DMS79 (cell line): ENCODE results near the gene TCF4.

ENCODE experiments used
- DNase-seq: peaks from one replicate; lab custom pipeline; 2025; lab: John Stamatoyannopoulos, UW

Gene TCF4

DNA sequence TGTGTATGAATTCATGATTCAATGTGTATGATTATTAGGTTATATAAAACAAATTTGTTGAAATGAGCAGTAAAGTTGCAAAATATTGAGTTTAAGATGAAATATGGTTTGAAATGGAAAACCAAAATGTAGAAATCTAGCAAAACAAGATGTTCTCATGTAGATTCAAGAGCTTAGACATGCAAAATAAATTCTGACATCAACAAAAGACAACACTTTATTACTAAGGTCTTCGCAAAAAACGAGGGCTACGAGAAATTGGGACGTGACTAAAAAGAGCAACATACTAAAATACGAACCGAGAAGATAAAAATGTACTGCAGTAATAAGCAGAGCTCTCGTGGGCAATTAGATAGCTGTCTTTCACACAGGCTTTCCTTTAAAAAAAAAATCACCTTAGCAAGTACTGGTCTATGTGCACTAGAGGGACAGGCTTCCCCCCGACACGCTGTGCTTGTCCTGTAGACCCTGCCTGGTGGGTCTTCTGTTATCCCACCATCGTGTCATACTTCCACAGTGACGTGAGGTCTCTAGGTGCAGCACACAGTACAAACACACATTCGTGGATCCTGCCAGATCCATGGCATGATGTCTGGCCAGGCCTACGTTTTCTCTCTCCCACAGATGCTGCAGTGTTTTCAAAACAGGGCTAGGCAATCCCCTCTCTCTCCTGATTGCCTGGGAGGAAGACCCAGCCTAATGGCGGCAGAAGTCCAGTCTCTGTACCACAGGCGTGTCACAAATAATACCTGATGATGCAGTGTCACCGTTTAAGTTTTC, 240.8 kb downstream of the TCF4 start:
- no peak for DNase-seq

DNA sequence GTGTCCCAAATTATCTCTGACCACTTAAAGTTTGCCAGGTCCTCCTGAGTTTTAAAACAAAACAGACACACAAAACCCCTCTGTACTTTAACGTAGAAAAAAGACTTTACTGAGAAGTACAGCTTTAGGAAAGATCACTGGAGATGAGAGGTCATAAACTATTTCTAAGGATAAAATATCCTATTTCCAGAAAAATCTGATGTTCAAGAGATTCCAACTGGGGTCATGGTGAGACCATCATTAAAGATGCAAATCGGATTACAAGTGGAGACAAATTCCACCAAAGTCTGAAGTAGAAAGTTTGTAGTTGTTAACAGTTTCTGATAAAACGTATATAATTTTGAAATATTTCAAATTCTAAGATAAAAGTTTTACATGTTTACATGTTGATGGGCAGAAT, 241.6 kb downstream of the TCF4 start:
- no peak for DNase-seq

DNA sequence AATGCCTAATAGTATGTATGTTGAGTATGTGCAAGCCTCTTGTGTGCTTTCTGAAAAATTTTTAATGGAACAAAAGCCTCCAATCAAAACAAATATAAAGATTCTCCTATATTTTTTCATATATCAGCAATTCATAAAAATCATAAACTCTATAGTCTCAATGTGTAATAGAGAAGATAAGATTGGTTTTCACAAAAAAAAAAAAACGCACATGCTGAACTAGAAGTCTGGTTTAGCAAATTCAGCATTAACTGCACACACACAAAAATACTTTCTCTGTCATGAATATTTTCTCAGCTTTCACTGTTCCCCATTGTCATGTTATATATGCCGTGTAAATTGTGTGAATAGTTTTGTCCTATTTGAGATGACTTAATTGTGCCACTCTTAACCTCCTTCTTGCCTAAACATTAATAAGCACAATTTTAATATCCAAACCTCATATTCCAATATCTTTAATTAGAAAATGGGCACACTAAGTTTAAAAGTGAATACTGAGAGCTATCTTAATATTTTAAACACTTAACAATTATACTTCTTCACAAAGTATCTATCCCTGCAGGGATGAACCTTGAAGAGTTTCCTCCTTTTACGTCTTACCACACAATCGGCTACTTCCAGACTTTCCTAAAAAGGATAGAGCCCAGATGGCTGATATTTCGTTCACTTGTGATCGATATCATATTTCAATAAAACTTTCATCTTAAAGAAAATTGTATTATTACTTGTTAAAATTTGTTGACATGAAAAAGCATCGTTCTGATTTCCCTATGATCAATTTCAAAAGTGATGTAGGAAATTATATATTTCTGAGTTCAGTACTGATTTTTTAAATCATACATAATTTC, 242.7 kb downstream of the TCF4 start:
- DNase-seq, result no peak

DNA sequence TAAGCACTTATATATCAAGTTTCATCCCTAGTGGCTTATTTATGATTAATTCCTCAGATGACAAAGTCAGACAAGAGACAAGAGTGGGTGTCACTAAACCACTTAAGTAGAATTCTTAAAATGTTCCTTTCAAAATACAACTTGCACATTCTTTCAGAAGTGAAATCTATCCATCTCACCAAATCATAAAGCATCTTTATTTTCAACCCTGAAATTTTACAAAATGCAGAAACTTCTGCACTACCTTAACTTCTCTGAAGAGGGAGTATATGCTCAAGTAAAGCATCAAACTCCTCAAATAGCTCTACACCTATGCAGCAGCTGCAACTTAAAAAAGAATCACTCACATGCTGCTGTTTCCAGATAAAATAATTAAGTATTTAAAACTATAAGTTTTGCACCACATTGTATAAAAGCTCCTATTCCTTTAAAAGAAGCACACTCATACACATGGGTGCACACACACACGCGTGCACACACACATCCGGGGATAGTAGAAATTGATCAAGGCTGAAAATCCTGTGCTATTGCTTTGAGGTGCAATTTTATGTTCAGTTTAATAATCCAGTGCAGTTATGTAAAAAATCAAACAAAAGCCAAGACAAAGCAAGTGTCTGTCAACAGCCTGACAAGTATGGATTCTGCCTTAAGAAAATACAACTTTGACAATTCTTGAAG, 244.5 kb downstream of the TCF4 start:
- no peak for DNase-seq

DNA sequence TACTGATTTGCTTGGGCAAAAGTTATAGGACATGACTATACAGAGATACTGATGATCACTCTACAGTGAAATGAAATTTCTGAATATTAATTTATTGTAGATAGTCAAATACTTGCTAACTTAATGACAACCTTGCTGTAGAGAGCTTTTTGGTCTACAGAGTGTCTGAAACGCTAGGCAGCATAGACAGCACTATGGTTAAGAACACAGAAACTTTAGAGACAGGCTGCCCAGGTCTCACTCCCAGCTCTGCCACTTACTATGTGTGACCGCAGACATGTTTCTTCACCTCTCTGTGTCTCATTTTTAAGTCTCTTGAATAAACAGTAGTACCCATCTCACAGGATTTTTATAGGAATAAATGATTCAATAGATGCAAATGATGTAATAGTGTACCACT, 247.0 kb downstream of the TCF4 start:
- DNase-seq, result no peak

DNA sequence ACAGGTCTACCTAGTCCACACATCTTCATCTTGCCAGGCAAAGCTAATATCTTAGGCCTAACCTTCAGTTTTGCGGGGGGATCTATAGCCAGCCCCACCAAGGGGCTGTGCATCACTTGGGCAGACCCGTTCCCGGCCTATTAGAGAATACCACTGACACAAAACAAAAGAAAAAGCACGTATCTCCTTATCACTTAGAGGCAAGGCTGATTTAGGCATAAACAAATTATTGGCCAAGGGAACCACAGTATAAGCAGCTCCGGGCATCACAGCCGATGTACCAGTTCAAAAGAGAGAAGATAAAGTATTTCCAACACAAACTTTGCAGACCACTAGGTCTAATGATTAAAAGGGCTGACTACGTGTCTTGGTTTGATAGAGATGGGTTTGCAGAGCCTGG, 248.0 kb downstream of the TCF4 start:
- no peak for DNase-seq

DNA sequence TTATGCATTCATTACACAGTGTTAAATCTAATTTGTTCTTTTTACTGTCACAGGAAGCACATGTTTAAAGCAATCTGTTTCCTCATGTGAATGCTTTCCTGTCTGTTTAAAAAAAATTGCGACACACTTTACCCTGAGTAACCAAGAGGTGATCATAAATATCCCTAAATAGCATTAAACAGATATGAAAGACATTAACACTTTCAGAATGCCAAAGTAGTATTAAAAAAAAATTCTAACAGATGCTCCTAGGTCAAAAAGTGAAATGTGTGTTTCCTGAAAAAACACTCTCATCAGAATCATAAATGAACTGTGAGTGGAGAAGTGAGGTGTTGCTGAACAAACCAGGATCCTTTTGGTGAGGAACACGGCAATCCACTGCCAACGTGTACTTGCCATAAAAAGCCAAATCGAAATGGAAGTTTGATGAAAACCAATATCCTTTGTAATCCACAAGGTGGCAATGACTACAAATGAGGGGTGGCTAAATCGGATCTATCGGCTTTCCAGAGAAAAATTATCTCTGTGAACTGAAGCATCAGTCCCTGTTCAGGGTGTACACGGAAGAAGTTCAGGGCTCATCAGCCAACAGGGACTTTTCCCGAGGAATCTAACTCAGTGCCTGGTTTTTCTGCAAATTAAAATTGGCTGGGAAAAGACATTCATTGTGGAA, 248.9 kb downstream of the TCF4 start:
- DNase-seq, result no peak

DNA sequence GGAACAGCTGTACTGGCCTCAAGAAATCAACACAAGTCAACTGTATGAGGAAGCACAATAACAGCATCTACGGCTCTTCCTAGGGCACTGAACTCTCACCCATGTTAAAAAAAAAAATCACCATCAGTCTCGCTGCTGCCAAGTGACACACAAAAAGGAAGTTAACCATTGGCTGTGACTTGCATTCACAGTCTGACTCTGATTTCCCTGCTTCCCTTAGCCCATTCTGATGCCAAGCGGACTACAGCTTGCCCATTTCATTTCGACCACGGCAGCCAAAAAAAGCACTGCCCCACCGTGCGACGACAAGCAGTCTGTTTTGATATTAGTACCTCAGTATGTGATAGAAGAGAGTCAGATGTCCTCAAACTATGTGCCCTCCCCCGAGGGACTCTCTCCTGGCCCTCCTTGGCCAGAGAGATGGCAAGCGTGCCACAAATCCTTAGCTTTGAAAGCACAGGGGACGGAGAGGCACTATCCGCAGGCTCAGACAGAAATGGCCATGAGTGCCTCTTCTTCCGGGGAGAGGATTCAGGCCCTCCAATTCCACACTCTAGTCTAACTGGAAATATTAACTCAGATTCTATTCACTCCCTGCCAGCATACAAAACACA, 250.0 kb downstream of the TCF4 start:
- no peak for DNase-seq

DNA sequence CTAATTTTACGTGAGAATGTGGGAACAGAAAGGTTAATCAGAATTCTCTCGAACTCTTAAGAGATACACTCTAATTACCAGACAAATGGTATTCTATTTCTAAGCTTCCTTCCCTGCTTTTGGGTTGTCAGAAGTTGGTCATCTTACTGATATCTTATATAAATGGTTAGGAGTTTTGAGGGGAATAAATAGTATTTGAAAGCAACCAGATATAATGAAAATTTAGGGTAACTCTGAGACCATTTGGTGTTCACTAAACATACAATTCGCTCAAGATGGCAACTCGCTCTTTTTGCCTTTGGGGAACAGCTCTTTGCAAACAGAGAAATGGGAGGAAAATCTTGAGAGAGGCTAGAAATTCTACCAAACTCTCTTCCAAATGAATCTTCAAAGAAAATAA, 250.9 kb downstream of the TCF4 start:
- DNase-seq, result no peak

DNA sequence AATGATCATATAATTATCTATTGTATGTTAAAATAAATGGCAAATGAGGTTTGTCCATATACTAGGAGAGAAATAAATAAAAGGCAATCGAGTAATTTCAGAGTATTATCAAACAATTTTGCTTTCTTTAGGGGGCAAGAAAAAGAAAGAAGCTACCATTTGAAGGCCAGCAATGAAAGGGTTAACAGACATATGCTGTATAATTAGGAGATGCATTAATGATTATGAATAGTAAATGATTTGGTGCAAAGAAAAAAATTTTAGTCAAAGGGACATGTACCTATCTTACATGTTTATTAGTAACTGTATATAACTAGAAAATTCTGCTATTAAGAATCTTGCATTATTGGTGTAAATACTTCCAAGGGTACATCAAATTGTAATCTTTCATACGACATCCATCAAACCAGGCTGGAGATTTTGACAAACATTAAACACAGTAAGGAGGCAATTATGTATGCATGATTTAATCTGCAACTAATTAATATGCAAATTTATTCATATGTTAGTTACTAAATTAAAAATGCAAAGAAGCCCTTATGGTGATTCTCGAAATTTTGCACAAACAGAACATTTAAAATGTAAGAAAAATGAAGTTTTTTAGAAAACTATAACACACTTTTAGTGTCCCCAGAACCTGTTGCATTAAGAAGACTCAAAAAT, 251.4 kb downstream of the TCF4 start:
- no peak for DNase-seq

DNA sequence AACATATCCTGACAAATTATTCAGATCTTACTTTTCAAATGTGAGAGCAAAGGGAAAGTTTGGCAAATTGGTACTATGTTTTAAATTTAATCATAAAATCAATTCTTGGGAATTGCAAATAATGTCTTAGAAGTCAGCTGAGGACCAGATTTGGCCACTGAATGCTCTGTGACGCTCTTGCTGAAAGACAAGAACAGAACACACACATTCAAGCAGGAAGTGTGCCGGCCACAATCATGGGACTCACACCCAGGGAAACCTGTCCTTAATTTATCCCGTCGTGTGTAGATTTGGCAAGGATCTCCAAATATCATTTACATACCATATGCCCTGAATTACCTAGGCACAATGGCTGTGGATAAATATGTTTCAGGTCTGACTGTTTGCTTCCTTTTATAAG, 253.1 kb downstream of the TCF4 start:
- no peak for DNase-seq

DNA sequence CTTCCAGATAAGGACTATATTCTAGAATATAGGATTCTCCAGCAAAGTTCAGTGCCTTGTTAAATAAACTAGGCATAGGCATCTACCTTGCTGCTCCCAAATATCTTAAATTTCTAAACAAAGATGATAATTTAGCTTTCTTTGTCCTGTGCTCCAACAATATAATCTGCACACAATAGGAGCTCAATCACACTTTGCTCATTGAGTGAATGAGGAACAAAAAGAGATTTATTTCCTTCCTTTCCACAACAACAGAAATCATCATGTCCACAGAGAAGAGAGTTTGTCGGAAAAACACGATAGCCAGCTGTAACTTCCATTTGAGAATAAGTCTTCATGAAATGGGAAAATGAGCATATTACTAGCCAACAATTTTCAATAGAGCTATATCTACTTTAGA, 256.7 kb downstream of the TCF4 start:
- no peak for DNase-seq

DNA sequence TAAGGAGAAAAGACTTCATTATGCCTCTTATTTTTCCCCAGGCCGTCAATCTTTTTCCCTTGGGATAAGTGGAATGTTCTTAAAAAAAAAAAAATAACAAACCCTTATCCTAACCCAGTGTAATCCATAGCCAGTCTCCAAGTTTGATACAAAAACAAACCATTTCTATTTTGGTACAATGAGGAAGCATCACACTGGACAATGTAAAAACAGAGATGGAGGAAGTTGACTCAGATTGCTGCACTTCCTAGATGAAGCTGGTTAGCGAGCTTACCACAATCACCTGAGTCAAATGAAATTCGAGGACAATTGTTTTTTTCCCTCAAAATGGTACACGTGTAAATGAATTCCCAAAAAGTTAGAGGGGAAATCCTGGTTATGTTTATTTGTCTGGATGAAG, 259.7 kb downstream of the TCF4 start:
- no peak for DNase-seq

DNA sequence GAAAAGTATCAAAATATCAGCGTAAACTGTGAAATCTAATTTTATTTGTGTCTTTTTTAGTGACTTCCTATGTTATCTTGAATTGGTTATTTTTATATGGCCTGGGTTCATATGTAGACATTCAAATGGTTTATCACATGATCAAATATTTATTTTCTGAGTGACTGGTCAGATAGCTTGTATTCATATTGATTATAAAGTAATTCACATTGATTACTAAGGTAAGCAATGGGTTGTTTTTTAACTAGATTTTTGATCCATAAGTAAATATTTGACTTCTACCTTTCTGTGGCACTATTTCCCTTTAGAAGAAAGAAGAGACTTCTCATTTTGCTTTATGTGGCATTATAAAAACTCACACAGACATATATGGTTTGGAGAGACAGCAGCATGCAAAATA, 260.5 kb downstream of the TCF4 start:
- no peak for DNase-seq

DNA sequence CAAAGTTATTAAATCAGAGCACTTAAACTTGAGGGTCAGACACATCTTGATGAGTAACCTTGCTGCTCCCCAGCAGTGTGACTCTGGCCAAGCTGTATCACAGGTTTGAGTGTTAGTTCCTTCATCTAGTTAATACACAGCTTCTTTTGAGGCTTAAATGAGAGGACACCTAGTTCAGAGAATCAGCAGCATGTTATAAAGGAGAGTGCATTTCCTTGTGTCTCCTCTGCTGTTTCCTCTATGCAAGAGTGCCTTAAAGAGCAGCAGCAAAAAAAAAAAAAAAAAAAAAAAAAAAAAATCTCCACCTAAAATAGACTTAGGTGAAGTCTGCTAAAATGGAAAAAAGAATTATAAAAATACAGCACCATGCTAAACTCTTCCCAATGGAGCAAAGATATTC, 261.9 kb downstream of the TCF4 start:
- DNase-seq, result no peak

DNA sequence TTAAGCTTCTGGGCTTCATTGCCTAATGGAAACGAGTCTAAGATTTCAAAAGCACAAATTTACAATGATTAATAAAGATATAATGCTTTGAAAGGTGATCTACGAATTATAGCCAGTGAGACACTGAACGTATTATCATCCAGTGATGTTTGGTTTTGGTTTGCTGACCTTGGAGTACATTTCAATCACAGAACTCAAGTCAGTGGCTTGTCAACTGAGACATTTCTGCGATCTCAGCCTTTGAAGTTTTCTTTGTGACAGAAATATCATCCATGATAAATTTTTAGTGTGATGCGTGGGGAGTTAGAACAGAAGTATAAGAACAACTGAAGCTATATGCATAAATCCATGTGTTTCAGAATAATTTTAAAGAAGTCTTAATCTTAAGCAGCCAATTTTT, 263.8 kb downstream of the TCF4 start:
- DNase-seq, result no peak

DNA sequence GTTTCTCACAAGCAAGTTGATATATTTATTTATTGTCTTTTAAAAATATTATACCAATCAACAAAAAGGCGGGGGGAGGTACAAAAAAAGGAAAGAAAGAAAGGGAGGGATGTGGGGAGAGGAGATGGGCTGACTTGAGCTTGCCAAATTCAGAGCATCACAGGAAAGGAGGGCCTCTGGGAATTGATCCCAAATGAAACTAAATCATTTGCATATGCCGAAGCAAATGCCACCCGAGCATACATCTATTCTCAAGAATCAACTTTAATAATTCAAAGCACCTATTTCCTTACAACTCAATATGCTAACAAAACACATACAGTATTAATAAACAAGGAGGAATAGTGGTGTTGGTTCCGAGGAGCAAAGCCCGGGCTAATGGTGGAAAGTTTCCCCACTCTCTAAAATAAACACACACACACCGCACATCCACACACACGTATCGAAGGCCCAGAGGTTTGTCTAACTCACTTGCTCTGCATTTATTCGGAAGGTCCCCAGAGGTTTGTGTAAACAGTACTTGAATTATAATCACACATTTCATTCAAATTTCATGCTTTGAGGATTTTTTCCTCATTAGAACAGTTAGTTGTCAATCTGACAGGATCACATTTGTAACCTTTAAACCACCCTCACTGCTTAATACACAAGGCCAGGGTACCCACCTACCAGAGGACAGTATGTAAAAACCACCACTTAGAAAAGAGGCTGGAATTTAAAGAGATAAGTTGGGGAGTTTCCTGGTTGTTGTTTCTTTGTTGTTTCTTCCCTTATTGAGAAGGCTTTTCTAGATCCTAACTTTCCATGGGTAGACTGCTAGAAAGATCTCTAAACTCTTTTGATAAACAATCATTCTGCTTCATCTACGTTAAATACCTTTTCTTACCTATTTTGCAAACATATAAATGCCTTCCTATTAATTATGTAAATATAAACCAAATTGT, 264.7 kb downstream of the TCF4 start:
- DNase-seq, result no peak

DNA sequence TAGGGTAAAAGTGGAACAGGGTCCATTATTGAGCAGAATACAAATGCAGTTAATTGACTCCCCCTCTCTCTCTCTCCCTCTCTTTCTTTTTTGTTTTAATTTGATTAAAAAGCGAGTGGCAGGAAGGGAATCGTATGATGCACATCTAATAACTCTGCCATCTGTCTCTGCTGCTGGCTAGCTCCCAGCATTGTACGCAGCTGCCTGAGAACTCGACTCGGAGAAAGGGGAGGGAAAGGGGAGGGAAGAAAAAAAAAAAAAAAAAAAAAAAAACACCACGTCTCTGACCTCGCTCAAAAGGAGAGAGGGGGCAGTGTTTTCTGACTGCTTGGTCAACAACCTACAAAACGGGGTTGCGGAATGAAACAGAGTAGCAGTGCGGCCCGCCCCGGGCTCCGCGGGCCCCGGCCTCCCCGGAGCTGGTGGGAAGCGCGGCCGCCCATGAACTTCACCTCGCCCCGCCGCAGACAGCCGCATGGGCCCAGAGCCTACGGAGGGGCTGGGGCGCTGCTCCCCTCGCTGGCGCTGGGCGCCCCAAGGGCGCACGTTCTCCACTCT, 265.7 kb downstream of the TCF4 start:
- DNase-seq, result peak; percentile 74

DNA sequence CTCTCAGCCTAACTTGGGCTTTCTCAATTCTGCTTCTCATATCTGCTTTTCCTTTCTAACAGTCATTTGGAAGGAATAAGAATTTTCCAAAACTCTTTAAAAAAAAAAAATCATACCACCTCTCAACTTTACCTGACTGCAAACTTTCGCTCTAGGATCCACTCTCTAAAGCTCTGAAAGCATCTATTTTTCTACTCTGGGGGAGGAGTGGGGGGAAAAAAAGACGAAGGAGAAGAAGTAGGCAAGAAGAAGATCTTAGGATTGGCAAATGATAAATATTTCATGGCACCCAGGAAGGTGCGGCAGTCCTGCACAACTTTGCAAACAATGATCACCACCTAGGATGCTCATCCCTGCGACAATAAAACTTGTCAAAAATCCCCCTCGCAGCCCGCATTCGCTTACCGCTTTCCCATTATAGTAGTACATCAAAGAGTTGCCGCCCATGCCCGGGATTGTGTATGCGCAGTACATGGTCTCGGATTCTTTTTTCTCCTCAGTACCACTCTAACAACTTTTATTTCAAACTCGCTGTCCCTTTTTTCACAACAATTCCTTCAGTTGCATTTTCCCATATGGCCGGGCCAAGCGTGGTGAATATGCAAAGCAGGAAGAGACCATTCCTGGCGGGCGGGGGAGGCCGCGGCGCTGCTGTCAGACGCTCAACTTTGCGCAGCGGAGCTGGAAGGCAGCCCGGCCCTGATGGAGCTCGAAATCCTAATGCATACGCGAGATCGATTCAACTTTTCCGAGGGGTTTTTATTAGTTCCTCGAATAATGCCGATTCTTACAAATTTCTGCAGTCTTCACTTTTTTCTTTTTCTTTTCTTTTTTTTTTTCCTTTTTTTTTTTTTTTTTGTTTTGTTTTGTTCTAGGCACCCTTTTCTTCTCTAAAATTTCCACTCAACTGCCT, 266.5 kb downstream of the TCF4 start:
- peak; percentile 60 for DNase-seq
